Left renal cortex interstitium (tissue), 4 donors: ENCODE data around the gene MPV17L2. TPM values are rescaled to one million over a fixed set of nuclear protein-coding genes. Genes with fewer than 3 reads are reported as not detected.

Experiments used
- DNase-seq, 4 donors: peaks; one replicate each; pipeline ENCODE4 v3.0.0-alpha.2; 2013; ENCODE audit warnings: low read depth in 4 of 4, low spot score in 2 of 4, missing footprints in 1 of 4
- polyA plus RNA-seq, 4 donors: library from polyadenylated mRNA; unstranded; fragments of 120-200 nt; gene quantifications; one replicate each; pipeline ENCODE4 v1.2.1, GENCODE V29; 2013; ENCODE audit not compliant: insufficient read length in 4 of 4

MPV17L2 gene
- polyA plus RNA-seq, 4 donors = 8.1 to 12.1 (median 10.6) TPM

- DNase-seq = no peak
Measured at GRCh38 chr19:18160493-18160970, 32.5 kb upstream of the MPV17L2 start.

- DNase-seq = no peak
Measured at GRCh38 chr19:18160971-18161635, 31.9 kb upstream of the MPV17L2 start.

DNA sequence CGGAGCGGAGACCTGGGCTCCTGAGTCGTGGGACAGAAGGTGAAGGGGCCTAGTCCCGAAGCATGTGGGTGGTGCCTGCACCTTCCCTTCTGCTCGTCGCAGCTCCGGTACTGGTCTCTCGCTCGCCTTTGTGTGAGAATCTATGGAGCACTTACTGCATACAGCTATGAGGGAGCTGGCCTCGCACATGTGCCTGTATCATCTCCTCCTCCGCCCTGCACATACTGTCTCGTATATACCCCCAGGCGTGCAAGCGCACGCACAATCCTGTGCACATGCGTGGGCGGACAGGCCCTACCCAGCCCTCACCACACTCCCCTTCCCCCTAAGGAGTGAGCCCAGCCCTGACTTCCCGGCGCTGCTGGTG, 31.4 kb upstream of the MPV17L2 start:
- DNase-seq = no peak

- no peak for DNase-seq
Measured at GRCh38 chr19:18164072-18164471, 28.9 kb upstream of the MPV17L2 start.

- no peak for DNase-seq
Measured at GRCh38 chr19:18165794-18166544, 27.0 kb upstream of the MPV17L2 start.

DNA sequence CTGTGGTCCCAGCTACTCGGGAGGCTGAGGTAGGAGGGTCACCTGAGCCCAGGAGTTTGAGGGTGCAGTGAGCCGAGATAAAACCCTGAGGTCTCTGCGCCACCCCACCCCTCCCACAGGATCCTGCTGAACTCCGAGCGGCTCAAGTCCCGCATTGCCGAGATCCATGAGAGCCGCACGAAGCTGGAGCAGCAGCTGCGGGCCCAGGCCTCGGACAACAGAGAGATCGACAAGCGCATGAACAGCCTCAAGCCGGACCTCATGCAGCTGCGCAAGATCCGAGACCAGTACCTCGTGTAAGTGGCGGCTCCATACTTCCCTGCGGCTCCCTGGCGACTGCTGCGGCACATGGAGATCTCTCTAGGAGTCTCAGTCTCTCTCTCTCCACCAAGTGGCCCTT, 26.0 kb upstream of the MPV17L2 start:
- DNase-seq = no peak

DNA sequence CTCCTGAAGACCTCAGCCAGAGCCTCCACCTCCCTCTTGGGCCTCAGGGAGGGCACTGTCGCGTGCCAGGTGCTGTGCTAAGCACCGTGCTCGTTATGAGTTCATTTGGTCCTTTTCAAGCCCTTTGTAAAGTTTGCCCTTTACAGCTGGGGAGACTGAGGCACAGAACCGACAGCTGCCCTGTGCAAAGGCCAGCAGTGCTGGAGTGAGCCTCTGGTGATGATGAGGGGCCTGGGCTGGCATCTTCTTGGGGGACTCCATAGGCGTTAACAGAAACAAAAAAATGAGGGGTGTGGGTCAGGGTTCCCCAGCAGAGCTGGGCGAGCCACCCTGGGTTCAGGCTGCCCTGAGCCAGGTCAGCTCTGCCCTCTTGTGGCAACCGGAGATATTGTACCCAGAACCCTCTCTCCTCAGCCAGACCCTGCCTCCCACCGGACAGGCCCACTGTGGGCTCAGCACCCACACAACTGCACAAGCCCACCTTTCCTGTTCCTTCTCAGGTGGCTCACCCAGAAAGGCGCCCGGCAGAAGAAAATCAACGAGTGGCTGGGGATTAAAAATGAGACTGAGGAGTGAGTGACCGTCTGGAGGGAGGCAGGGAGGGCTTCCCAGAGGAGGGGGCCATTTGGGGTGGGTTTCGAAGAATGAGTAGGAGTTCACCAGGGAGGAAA, 24.9 kb upstream of the MPV17L2 start:
- DNase-seq = no peak

DNA sequence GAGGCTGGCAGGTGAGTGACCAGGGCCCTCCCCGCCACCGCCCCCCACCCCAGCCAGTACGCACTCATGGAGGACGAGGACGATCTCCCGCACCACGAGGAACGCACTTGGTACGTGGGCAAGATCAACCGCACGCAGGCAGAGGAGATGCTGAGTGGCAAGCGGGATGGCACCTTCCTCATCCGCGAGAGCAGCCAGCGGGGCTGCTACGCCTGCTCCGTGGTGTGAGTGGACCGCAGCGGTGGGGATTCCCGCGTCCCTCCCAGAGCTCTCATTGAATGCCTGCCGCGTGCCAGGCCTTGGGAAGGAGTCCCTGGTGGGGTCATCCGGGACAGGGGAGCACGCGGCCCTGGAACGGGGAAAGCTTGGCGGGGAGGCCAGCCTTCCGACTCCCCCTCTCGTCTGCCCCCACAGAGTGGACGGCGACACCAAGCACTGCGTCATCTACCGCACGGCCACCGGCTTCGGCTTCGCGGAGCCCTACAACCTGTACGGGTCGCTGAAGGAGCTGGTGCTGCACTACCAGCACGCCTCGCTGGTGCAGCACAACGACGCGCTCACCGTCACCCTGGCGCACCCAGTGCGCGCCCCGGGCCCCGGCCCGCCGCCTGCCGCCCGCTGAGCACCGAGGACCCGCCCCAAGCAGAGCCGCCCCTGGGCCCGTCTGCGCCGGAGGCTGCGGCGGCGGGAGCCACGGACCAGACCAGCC, 24.2 kb upstream of the MPV17L2 start:
- no peak for DNase-seq

GRCh38 chr19:18170714-18171255, 22.2 kb upstream of the MPV17L2 start:
- no peak for DNase-seq

- no peak for DNase-seq
Measured at GRCh38 chr19:18171605-18172327, 21.3 kb upstream of the MPV17L2 start.

DNA sequence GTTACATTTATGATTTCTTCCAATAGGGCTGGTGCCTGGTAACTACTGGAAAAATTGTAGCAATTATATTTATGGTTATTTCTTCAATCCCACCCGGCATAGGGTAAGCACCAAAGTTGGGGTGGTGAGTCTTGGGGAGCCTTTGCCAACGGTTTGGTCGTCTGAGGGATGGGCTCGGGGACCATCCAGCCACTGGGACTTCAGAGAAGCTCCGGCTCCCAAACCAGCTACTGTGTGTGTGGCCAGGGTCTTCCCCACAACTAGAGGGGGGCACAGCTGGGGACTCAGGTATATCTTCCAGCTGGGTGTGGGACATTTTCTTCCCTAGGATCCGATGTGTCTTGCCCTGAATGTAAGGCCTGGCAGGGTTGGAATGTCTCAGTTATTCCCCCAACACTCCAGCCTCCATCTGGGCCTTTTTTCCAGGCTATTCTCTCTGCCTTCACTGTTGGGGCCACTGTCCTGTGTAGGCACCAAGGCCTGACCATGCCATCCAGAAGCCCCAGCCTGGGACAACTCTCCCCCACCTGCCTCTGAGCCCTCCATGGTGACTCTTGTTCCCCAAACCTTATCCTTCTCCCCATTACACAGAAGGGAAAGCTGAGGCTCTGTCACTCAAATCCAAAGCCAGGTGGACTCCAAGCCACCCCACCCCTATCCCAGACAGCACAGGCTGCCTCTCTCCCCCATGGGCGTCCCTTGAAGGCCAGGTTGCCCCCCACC, 20.5 kb upstream of the MPV17L2 start:
- no peak for DNase-seq

- DNase-seq = no peak
Measured at GRCh38 chr19:18173054-18173571, 19.9 kb upstream of the MPV17L2 start.

GRCh38 chr19:18173572-18174288, 19.3 kb upstream of the MPV17L2 start, which contains the start of gene IFI30:
IFI30 (plus strand) TSS chr19:18173813; CDS start chr19:18173842, 29 bp downstream.
- no peak for DNase-seq

GRCh38 chr19:18174983-18175382, 18.0 kb upstream of the MPV17L2 start:
- no peak for DNase-seq

GRCh38 chr19:18176367-18177310, 16.4 kb upstream of the MPV17L2 start:
- no peak for DNase-seq

- no peak for DNase-seq
Measured at GRCh38 chr19:18179957-18180356, 13.1 kb upstream of the MPV17L2 start.

DNA sequence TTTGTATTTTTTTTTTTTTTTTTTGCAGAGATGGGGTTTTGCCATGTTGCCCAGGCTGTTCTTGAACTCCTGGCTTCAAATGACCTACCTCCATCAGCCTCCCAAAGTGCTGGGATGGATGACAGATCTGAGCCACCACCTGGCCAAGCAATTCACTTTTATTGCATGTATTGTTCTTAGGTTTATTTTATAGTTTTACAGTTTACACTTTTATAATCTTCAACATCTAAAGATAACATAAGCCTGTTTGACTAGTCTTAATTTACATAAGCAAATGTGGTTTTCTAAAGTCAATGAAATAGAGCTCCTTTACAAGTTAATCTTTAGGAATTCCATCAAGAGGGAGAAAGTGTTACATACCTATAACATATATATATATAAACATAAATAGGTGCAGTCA, 9.5 kb upstream of the MPV17L2 start:
- DNase-seq = no peak
